NCI-H128 (cell line): Measurements from ENCODE around the gene RALGAPA2.
"Not testable (repeated sequence)": the region's sequence is repeated elsewhere in the genome, so short reads cannot be mapped to it uniquely, and the experiment has no call there.

Source experiments
- DNase-seq: peaks from one replicate; lab custom pipeline; 2025; ENCODE audit not compliant: unreplicated experiment; lab: John Stamatoyannopoulos, UW

The RALGAPA2 gene

DNA sequence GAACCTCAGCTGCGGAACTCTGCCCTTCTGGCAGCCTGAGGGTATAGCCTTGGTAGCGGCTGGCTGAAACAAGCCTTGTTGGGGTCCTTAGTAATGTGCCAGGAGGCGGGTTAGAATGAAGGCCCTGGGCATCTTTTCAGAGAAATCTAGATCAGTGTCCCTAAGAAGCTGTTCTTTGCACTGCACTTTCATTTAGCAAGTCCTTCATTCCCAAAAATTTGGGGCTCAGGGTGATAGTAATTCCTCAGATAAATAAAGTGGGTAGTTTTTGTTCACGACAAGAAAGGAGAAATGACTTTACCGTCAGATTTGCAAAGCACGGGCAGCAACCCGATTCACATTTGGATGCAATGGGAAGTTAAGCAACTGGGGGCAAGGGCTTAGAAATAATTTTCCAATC is 341.4 kb downstream of the RALGAPA2 start:
- DNase-seq: no peak

DNA sequence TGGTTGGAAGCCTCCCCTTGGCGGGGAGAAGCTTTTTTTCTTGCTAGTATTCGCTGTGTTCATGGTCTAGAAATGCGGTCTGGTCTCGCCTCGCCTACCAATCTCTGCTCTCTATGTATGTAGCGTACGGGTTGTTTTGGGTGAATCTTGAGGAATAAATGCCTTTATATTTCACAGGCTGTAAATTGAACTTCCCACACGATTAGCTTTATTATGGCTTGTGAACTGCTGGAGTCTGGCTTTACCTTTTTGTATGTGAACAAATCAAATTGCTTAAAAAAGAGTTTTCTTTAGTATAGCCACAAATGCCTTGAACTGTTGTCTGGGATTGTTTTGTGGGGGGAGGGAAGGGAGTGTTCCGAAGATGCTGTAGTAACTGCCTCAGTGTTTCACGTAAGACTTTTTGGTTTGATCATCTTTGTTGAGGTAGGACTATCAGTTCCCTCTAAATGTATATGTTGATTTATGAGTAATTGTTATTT is 342.3 kb downstream of the RALGAPA2 start:
- DNase-seq: no peak

DNA sequence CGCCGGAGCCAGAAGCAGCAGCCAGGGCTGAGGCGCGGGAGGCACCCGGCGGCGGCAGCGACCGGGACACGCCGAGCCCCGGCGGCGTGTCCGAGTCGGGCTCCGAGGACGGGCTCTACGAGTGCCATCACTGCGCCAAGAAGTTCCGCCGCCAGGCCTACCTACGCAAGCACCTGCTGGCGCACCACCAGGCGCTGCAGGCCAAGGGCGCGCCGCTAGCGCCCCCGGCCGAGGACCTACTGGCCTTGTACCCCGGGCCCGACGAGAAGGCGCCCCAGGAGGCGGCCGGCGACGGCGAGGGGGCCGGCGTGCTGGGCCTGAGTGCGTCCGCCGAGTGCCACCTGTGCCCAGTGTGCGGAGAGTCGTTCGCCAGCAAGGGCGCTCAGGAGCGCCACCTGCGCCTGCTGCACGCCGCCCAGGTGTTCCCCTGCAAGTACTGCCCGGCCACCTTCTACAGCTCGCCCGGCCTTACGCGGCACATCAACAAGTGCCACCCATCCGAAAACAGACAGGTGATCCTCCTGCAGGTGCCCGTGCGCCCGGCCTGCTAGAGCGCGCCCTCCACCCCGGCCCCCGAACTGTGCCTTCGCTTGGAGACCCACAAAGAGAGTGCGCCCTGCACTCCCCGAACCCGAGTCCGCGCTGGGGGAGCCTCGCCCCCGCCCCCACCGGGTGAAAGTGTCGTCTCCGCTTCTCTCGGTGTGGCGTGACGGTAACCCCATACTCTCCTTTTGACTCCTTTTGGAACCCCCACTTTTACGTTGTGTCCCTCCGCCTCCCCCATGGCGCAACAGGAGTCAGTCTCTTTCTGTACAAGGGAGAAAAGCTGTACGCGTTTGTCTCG is 343.0 kb downstream of the RALGAPA2 start:
- DNase-seq: no peak

DNA sequence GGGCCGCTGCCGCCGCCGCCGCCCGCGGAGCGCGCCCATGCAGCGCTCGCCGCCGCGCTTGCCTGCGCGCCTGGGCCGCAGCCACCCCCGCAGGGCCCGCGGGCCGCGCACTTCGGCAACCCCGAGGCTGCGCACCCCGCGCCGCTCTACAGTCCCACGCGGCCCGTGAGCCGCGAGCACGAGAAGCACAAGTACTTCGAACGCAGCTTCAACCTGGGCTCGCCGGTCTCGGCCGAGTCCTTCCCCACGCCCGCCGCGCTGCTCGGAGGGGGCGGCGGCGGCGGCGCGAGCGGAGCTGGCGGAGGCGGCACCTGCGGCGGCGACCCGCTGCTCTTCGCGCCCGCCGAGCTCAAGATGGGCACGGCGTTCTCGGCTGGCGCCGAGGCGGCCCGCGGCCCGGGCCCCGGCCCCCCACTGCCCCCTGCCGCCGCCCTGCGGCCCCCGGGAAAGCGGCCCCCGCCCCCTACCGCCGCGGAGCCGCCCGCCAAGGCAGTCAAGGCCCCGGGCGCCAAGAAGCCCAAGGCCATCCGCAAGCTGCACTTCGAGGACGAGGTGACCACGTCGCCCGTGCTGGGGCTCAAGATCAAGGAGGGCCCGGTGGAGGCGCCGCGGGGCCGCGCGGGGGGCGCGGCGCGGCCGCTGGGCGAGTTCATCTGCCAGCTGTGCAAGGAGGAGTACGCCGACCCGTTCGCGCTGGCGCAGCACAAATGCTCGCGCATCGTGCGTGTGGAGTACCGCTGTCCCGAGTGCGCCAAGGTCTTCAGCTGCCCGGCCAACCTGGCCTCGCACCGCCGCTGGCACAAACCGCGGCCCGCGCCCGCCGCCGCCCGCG is 343.8 kb downstream of the RALGAPA2 start:
- no peak for DNase-seq

DNA sequence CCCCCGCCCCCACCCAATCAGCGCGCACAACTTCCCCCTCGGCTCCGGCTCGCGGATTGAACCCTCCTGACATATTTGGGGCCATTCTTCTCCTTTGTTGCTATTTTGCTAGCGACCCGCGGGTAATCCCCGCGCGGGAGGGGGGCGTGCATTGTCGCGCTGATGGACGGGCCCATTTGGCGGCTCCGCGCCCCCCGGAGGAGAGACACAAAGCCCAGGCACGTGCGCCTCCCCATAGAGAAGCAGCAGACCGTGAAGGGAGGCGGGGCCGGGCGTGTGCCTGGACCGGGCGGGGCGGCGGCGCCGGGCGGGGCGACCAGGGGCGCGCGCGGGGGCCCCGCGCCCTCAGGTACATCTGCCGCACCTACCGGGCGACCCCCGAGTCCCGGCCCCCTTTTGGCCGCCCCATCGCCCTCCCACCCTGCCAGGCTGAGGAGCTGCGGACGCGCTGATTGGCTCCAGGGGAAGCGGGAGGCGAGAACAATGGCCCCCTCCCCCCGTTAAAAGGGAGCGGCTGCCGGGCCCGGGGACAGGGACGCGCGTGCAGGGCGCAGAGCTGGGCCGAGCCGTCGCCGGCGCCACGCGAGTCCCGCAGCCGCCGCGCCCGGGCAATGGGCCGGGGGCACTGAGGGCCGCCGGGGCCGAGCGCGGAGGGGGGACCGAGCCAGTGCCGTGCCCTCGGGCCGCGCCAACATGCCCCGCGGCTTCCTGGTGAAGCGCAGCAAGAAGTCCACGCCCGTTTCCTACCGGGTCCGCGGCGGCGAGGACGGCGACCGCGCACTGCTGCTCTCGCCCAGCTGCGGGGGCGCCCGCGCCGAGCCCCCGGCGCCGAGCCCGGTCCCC is 344.6 kb downstream of the RALGAPA2 start, which contains the start of gene INSM1:
Gene INSM1 (plus strand): TSS at position 530 of the 843 bp plus-strand sequence. CDS start 164 bp downstream, at position 694.
- peak; percentile 98 for DNase-seq

DNA sequence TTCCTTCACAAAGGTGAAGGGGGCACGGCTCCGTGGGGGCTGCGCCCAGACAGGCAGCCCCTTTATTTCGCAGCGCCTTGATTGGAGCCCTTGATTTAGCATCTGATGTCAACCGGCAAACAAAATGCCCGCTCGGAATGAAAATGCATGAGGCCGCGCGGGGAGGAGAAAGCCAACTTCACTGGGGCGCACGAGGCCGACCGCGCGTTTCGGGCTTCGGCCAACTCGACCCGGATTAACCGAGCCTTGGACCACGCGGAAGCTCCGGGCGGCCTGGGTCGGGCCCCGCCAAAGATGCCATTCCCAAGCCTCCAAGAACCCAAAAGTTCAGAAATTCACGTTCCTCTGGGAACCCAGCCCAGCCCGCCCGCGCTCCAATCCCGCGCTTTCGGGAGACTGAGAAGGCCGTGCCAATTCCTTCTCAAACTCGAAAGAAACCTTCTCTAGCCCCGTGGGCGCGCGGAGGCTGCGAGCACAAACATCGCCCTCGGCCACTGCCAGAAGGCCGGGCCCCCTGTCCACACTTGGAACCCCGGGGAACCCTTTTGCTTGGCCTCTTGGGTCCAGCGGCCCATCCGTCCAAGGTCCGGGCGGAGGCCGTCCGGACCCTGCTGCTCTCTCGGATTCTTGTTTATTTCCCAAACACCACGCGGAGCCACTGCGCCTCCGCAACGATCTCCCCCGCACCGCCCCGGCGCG is 345.4 kb downstream of the RALGAPA2 start:
- peak; percentile 69 for DNase-seq

DNA sequence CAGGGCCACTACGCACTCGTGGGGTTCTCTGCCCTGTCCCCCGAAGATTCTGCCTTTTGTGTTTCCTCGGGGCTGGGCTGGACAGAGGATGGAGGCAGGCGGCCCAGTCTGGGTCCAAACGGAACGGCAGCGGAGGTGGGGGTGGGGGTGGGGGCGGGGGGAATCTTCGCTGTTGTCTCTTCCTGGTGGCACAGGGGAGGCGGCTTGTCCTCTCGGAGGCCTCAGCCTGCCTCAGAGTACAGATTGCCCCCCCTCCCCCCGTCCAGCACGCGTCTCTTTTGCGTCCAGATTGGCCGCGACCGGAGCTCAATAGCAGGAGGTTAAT is 345.9 kb downstream of the RALGAPA2 start:
- DNase-seq: no peak

DNA sequence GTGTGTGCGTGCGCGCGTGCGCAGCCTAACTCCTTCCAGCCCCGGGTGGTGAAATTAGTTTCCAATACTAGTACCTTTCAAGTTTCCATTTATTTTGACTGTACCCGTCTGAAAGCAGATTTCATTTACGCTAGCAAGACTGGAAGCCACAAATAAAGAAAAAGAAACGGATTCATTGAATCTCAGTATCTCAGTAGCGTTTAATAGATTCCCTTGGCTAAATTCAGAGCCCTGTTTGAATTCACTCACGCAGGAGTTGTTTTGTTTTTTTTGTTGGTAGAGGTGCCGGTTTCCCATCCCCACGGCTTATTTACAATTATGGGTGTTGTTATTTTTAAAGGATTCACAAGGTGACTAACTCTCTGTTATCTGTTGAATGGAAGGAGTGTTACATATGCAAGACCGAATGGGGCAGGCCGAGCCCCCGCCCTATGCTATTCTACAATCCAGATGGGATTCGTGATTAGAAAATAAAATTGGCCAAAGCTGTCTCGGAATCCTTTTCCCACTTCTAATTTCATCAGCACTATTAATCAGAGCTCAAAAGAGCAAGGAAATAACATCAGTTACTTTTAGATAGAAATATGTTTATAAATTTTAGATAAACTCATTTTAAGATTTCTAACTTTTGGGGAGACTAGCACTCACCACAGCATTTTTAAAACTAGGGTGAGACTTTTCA is 346.8 kb downstream of the RALGAPA2 start:
- DNase-seq: peak; percentile 44

DNA sequence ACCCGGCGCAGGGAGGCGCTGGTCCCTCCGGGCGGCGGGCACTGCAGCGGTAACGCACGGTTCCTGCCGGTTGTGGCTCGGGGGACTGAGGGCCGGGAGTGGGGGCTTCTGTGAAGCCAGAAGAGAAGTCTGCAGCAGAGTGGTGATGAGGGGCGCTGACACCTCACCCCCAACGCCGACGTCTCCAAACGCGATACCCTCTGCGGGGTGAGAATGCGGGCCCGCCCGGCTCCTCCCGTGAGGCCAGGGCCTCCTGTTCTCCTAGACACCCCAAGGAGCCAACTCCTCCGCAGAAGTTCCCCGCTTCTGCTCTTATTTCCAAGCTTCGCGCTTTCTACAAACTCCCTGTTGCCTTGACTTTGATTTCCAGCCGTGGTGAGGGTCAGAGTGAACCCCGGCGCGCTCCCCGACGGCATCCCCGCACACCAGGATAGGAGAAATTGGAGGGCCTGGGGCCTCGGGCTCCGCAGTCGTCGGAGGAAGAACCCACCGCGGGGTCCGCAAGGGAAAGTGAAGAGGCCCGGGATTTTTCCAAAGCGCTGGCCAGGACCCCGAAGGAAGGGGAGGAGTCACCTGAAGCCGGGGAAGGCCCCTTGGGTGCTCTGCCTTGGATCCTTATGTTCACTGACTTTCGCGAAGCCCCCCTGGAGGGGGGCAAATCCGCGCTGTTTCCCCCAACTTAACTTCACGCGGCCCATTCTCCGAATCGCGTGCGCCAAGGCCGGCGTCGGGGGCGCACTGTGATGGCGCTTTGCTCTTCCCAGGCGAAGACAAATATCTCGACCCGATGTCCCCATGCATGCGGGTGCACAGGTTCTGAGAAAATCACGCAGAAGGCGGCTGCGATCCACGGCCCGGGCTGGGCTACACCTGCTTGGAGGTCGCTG is 347.6 kb downstream of the RALGAPA2 start:
- DNase-seq: no peak

DNA sequence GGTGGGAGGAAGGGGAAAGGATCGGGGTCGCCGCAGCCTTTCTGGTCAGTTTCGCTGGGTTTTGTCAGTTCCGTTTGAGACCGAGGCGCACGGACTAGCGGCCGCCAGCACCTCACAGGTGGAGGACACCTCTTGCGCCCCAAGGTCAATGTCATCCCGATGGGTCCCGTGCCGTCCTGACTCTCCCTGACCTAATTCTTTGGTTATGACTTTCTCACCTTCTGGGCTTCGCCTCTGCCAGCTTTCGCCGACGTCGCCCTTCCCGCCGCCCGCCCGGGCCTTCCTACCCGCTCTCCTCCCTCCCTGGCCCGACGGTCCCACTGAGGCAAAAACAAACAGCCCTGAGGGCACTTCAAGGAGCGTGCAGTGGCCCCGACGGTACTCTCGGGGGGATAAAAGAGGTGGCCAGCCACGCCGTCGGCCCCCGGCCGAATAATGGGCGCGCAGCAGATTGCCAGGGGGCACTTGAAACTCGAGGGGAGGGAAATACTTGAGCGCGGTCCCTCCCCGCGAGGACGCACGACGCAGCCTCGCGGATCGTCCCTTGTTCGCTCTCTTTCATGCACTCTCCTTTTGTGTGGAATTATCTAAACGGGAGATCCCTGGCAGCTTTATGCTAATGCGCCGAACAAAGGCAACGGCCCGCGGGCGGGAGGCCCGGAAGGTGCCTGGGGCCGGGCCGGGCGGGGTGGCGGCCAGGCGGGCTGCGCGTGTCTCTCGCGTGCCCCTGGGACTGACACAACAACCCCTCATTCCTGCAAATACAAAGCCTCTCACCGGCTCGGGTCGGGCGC is 348.4 kb downstream of the RALGAPA2 start:
- DNase-seq: peak; percentile 91

DNA sequence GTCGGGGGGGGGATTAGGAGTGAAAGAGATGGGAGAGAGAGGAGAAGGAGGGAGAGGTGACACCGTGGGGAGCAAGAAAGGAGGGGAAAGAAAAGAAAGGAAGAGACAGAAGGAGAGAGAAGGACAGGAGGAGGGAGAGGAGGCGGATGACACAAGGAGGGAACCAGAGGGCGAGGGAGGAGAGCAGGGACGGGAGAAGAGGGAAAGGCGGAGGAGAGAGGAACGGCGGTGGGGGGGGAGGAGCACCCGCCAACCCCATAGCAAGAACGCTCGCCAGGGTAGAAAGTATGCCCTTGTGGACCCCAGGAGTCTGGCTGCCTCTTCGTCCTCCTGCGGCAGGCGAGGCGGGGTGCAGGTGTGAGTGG is 349.0 kb downstream of the RALGAPA2 start:
- DNase-seq: no peak

DNA sequence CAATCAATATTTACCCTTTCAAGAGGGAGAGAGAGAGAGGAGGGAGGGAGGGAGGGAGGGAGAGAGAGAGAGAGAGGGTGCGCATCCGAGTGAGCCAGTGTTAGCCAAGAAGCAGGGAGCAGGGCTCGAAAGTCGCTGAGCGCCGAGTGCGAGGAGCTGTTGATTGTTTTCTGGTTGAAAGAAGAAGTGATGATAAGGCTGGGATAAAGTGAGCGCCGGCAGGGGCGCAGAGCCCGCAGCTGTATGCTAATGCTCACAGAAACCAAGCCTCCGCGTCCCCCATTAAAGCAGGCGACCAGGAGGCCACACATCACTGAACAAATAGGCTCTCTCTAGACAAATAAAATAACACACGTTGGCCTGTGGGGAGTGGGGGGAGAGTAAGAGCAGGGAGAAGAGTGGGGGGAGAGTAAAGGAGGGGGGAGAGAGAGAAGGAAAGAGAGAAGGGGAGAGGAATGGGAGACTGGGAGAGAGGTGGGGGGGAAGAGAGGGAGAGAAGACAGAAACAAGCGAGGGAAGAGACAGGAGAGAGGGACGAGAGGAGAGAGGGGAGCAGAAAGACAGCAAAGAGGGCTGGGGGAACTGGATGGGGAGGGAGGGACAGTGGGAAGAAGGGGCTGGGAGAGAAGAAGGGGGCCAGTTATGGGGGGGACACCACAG is 349.5 kb downstream of the RALGAPA2 start:
- peak; percentile 82 for DNase-seq

DNA sequence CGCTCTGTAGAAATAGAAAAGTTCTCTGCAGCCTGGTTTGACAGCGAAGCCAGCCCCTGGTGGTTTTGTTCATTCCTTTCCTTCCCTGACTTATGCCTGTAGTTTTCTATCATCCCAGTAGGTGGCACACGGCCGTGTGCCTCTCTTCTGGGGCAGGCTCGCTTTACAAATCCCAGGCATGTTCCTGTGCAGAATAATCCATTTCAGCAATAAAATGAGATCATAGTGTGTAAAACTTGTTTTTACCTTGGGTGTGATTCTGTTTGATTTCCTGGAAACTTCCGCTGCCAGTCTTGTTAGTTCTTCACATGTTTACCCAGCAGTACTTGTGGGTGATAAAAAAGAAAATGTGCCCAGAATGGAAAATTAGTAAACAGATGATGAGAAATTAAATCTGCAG is 352.0 kb downstream of the RALGAPA2 start:
- no peak for DNase-seq

DNA sequence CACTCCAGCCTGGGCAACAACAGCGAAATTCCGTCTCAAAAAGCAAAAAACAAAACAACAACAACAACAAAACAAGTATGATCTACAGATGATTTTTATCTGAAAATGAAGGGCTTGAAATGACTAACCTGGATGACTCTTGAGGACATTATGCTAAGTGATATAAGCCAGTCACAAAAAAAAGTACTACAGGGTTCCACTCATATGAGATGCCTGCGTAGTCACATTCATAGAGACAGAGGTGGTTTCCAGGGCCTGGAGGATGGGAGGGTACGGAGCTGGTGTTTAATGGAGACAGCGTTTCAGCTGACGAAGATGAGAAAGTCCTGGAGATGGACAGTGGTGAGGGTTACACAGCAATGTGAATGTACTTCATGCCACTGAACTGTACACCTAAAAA is 352.8 kb downstream of the RALGAPA2 start:
- DNase-seq: no peak

DNA sequence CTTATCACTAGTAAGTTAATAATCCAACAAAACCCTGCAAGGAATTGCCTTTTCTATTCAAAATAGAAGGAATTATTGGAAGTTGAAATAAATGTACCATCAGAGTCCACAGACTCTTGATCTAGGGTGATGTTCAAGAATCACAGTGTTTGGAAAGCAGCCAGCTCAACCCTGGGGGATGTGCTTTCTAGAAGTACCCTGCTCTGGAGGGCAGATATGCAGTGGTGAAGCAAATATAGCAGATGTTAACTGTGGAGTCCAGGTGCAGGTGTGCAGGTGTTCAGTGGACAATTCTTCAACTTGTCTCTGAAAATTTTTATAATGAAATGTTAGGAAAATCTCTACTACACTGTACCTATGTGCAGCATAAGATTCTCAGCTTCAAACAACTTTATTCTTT is 353.6 kb downstream of the RALGAPA2 start:
- DNase-seq: no peak

DNA sequence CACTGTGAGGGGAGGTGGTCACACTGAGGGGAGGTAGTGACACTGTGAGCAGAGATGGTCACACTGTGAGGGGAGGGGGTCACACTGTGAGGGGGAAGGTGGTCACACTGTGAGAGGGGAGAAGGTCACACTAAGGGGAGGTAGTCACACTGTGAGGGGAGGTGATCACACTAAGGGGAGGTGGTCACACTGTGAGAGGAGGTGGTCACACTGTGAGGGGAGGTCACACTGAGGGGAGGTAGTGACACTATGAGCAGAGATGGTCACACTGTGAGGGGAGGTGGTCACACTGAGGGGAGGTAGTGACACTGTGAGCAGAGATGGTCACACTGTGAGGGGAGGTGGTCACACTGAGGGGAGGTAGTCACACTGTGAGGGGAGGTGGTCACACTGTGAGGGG is 356.9 kb downstream of the RALGAPA2 start:
- not testable (repeated sequence) for DNase-seq

DNA sequence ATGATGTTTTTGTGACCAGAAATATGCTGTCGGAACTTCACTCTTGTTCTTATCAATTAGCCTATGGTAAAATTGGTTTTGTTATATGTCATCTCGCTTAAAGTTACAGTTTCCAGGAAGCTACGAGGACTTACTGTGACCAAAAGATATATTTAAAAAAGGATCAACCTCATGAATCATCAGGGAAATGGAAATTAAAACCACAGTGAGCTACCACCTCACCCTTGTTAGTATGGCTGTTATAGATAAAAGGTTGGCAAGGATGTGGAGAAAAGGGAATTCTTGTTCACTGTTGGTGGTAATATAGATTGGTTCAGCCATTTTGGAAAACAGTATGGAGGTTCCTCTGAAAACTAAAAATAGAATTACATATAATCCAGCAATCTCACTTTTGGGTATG is 358.9 kb downstream of the RALGAPA2 start:
- DNase-seq: no peak

DNA sequence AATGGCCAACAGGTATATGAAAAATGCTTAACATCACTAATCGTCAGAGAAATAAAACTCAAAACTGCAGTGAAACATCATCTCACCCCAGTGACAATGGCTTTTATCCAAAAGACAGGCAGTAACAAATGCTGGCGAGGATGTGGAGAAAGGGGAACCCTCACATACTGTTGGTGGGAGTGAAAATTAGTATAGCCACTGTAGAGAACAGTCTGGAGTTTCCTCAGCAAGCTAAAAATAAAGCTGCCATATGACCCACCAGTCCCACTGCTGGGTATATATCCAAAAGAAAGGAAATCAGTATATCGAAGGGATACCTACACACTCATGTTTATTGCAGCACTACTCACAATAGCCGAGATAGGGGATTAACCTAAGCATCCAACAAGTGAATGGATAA is 368.0 kb downstream of the RALGAPA2 start:
- no peak for DNase-seq
